KMS-11 (cell line): ENCODE measurements around the gene STAC.
"Not testable (repeated sequence)": the region's sequence is repeated elsewhere in the genome, so short reads cannot be mapped to it uniquely, and the experiment has no call there.

Experiments used
- H2AFZ ChIP-seq: fragments of 200-600 bp; sonication (generic); 2 replicates; pipeline ENCODE4 v1.6.1; 2016; ENCODE audit warnings: antibody characterized with exemption, mixed run types, low read depth
- H3K27ac ChIP-seq: fragments of 200-600 bp; sonication (generic); 2 replicates; pipeline ENCODE4 v1.6.1; 2016; ENCODE audit warnings: mild to moderate bottlenecking, mixed run types
- H3K27me3 ChIP-seq: fragments of 200-600 bp; sonication (generic); 2 replicates; pipeline ENCODE4 v1.6.1; 2017; ENCODE audit warnings: mild to moderate bottlenecking, low read depth, mixed run types, moderate library complexity; ENCODE audit not compliant: insufficient read depth
- H3K36me3 ChIP-seq: fragments of 200-600 bp; sonication (generic); 2 replicates; pipeline ENCODE4 v1.6.1; 2017; ENCODE audit warnings: mild to moderate bottlenecking, mixed run types; ENCODE audit not compliant: insufficient read depth
- H3K4me1 ChIP-seq: fragments of 200-600 bp; sonication (generic); 2 replicates; pipeline ENCODE4 v1.6.1; 2016; ENCODE audit warnings: mild to moderate bottlenecking, low read depth, mixed run types; ENCODE audit not compliant: poor library complexity, severe bottlenecking
- H3K4me2 ChIP-seq: fragments of 200-600 bp; sonication (generic); 2 replicates; pipeline ENCODE4 v1.7.0; 2016; ENCODE audit warnings: mild to moderate bottlenecking, mixed run types
- H3K4me3 ChIP-seq: fragments of 200-600 bp; sonication (generic); IDR thresholded peaks from 2 replicates; pipeline ENCODE4 v1.6.1; 2017; ENCODE audit warnings: low read depth, low read length, mixed read lengths; ENCODE audit not compliant: insufficient read depth
- H3K79me2 ChIP-seq: fragments of 200-600 bp; sonication (generic); 2 replicates; pipeline ENCODE4 v1.6.1; 2016; ENCODE audit warnings: low read depth, mixed run types; ENCODE audit not compliant: insufficient read depth
- H3K9ac ChIP-seq: fragments of 200-600 bp; sonication (generic); 2 replicates; pipeline ENCODE4 v1.6.1; 2016; ENCODE audit warnings: mild to moderate bottlenecking, mixed run types
- H4K20me1 ChIP-seq: fragments of 200-600 bp; sonication (generic); 2 replicates; pipeline ENCODE4 v1.6.1; 2016; ENCODE audit warnings: mild to moderate bottlenecking, mixed run types; ENCODE audit not compliant: insufficient read depth
- TF ChIP-seq, protein P1 (sequence below): fragments of 200-600 bp; sonication (generic); conservative IDR thresholded peaks from 2 replicates; pipeline ENCODE4 v1.6.1; 2017; ENCODE audit warnings: low read depth, mild to moderate bottlenecking, antibody characterized with exemption, low read length, moderate library complexity, mixed read lengths

STAC gene

DNA sequence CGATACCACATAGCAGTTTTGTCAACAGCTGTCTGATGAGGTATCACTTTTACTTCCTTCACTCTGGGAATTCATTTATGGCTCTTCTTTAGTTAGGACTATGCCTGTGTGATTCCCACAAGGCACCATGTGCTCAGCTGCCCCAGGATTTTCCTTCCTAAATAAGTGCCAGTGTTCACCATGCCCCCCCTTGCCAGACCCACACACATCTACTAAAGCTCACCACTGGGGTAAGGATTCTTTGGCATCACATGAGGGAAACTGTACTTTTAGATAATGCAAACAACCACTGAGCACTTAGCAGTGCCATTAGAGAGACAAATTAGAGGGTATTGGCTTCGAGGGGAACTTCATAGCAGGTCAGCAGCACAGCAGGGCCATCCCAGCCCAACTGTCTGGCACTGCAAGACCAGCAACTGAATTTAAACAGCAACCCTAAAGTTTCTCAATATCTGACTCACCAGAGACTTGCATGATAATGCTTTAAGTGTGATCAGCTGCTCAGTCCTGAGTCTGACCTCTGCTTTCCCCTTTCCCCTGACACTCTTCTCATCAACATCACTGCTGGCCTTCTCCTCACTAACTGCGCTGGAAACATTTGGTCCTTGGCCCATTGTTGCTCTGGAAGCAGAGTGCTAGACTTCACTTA is 114.3 kb downstream of the STAC start:
- H3K79me2 ChIP-seq = no peaks in the 10 kb centered on the region
- H3K27ac ChIP-seq = no peak overlapping the region
- H3K27me3 ChIP-seq = no peaks in the 10 kb centered on the region
- H3K4me2 ChIP-seq = no peak overlapping the region
- TF ChIP-seq, protein P1, sequence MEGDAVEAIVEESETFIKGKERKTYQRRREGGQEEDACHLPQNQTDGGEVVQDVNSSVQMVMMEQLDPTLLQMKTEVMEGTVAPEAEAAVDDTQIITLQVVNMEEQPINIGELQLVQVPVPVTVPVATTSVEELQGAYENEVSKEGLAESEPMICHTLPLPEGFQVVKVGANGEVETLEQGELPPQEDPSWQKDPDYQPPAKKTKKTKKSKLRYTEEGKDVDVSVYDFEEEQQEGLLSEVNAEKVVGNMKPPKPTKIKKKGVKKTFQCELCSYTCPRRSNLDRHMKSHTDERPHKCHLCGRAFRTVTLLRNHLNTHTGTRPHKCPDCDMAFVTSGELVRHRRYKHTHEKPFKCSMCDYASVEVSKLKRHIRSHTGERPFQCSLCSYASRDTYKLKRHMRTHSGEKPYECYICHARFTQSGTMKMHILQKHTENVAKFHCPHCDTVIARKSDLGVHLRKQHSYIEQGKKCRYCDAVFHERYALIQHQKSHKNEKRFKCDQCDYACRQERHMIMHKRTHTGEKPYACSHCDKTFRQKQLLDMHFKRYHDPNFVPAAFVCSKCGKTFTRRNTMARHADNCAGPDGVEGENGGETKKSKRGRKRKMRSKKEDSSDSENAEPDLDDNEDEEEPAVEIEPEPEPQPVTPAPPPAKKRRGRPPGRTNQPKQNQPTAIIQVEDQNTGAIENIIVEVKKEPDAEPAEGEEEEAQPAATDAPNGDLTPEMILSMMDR = no peak
- H3K36me3 ChIP-seq = no peaks in the 10 kb centered on the region
- no peak overlapping the region for H3K4me3 ChIP-seq
- H3K4me1 ChIP-seq = peaks cover 12% of the 10 kb centered on the region
- H3K9ac ChIP-seq = no peak overlapping the region
- no peaks in the 10 kb centered on the region for H4K20me1 ChIP-seq
- H2AFZ ChIP-seq = no peak overlapping the region

DNA sequence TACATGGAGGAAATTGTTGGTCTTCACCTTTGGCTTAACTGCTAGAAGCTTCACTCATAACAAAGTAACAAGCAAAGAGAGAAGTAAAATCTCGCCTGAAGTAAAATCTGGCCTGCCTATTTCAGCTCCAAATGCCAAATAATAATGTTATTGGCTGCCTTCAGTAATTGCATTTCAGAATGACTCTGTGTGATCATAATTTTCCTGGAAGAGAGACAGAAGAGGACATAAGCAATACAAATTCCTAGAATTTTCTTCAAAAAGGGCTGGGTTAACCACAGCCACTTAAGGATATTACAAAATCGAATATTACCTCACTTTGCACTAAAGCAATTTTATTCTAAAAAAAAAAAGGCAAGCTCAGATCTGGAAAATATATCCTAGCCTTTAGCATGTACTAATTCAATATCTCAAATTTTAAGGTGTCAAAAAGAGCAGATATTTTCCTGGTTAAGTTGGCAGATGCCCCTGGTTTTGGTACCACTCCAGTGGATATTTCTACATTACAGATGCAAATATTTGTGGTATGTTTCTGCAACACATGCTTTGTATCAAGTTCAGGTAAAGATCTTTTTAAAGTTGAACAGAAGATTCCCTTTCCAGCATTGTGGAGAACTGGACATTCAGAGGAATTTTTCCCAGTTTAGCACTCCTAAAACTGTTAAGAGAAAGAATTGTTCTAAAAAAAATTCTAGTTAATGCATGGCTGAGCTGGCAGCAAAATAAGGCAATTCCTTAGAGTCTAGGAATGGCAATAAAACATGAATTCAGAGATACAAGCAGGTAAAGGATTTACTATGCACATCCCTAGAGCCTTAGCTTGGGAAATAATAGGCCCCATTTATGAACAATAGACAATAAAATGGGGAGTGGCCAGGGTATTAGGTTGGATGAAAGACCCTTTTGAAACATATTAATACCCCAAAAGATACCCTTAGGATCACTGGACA is 116.7 kb downstream of the STAC start:
- Histone ChIP-seq H4K20me1 (no peaks in the 10 kb centered on the region), H3K27me3 (no peaks in the 10 kb centered on the region), H3K4me3 (no peak overlapping the region), H3K36me3 (no peaks in the 10 kb centered on the region), H3K27ac (no peak overlapping the region), H3K79me2 (no peaks in the 10 kb centered on the region), H3K4me2 (no peak overlapping the region), H3K9ac (no peak overlapping the region), H3K4me1 (no peaks in the 10 kb centered on the region), H2AFZ (no peak overlapping the region)
- TF ChIP-seq, protein P1 = no peak

DNA sequence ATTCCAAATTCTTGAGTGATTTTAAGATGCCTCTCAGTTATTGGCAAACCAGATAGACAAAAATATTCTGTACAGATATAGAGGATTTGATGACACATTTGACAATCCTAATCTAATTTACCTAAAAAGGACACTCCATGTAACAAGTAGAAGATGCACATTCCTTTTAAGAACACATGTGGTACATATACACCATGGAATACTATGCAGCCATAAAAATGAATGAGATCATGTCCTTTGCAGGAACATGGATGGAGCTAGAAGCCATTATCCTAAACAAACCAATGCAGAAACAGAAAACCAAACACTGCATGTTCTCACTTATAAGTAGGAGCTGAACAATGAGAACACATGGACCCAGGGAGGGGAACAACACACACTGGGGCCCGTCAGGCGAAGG is 119.7 kb downstream of the STAC start:
- H3K36me3 ChIP-seq, H3K4me3 ChIP-seq, H3K9ac ChIP-seq, H4K20me1 ChIP-seq, H3K27ac ChIP-seq, H3K4me2 ChIP-seq, H2AFZ ChIP-seq, H3K27me3 ChIP-seq, H3K4me1 ChIP-seq, H3K79me2 ChIP-seq: not testable (repeated sequence)

DNA sequence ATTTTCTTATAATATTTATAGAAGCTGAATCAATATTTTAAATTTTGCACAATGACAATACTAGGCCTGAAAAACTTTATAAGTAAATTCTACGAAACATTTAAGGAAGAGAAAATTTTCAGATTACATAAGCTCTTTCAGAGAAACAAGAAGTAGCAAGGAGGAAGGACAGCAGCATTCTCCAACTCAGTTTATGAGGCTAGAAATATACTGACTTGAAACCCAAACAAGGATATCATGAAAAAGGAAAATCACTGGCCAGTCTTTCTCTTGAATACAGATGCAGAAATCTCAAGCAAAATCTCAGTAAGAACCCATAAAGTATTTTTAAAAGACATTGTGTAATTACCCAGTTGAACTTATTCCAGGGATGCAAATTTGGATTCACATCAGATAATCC is 121.3 kb downstream of the STAC start:
- no peak overlapping the region for H3K4me2 ChIP-seq
- no peaks in the 10 kb centered on the region for H3K36me3 ChIP-seq
- no peaks in the 10 kb centered on the region for H3K79me2 ChIP-seq
- TF ChIP-seq, protein P1 = no peak
- no peak overlapping the region for H3K27ac ChIP-seq
- H3K9ac ChIP-seq = no peak overlapping the region
- no peak overlapping the region for H2AFZ ChIP-seq
- H4K20me1 ChIP-seq = no peaks in the 10 kb centered on the region
- no peak overlapping the region for H3K4me3 ChIP-seq
- H3K4me1 ChIP-seq = no peaks in the 10 kb centered on the region
- H3K27me3 ChIP-seq = no peaks in the 10 kb centered on the region

DNA sequence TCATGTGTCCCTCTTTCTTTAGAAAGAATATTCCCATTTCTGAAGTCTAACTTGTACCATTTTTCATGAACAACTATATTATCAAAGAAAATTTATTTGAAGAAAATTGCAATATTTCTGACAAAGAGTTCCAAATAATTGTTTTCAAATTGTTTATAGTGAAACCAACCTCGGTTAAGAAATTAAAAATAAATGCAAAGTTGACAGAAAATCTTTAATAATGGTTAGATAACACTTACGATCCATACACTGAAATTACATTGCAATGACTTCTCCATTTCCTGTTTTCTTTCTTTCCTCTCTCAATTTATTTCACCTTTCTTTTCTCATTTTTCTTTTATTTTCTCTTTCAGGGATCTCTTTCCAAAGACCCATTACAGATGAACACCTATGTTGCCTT is 125.1 kb downstream of the STAC start:
- H2AFZ ChIP-seq = no peak overlapping the region
- H4K20me1 ChIP-seq = no peaks in the 10 kb centered on the region
- no peaks in the 10 kb centered on the region for H3K27me3 ChIP-seq
- H3K4me3 ChIP-seq = no peak overlapping the region
- no peak overlapping the region for H3K4me2 ChIP-seq
- TF ChIP-seq, protein P1 = no peak
- no peaks in the 10 kb centered on the region for H3K36me3 ChIP-seq
- H3K79me2 ChIP-seq = no peaks in the 10 kb centered on the region
- H3K27ac ChIP-seq = no peak overlapping the region
- H3K9ac ChIP-seq = no peak overlapping the region
- H3K4me1 ChIP-seq = no peaks in the 10 kb centered on the region
